Calu3 (cell line): ENCODE results near the gene PPP2R1B. TPM values are rescaled to one million over a fixed set of nuclear protein-coding genes. Genes with fewer than 3 reads are reported as not detected.
"Not testable (repeated sequence)": the region's sequence is repeated elsewhere in the genome, so short reads cannot be mapped to it uniquely, and the experiment has no call there.

Source experiments
- BruUV-seq: library from RNA; stranded (reverse); fragments of 400-500 nt; replicated peaks from 2 replicates; lab custom pipeline; 2021; lab: Mats Ljungman, UMichigan
- CTCF ChIA-PET: fragments of 300-600 bp; sonication (Branson Sonifier 250); formaldehyde crosslinking; loops from one replicate; lab custom pipeline; 2022; ENCODE audit warnings: antibody characterized with exemption; lab: Charles Lee
- DNase-seq: peaks from one replicate; pipeline ENCODE4 v3.0.0; 2022
- H3K27ac Mint-ChIP-seq: one replicate; pipeline ENCODE4 v1.8.0; 2022; ENCODE audit warnings: mixed read lengths; ENCODE audit not compliant: unreplicated experiment
- H3K27me3 Mint-ChIP-seq: one replicate; pipeline ENCODE4 v1.8.0; 2022; ENCODE audit warnings: mixed read lengths; ENCODE audit not compliant: unreplicated experiment
- H3K36me3 Mint-ChIP-seq: one replicate; pipeline ENCODE4 v1.8.0; 2022; ENCODE audit warnings: mild to moderate bottlenecking, moderate library complexity, mixed read lengths; ENCODE audit not compliant: insufficient read depth, unreplicated experiment
- H3K4me1 Mint-ChIP-seq: one replicate; pipeline ENCODE4 v1.8.0; 2022; ENCODE audit warnings: mild to moderate bottlenecking, low read depth, mixed read lengths; ENCODE audit not compliant: unreplicated experiment
- H3K4me3 Mint-ChIP-seq: one replicate; pipeline ENCODE4 v1.8.0; 2022; ENCODE audit warnings: mild to moderate bottlenecking, low read depth, moderate library complexity, mixed read lengths; ENCODE audit not compliant: unreplicated experiment
- H3K9me3 Mint-ChIP-seq: one replicate; pipeline ENCODE4 v1.8.0; 2022; ENCODE audit warnings: low read depth, mixed read lengths; ENCODE audit not compliant: unreplicated experiment
- intact Hi-C: fragments of 100-400 bp; cut with micrococcal nuclease; formaldehyde crosslinking; loops from one replicate; pipeline ENCODE4 v1.10.0; 2022; ENCODE audit not compliant: unreplicated experiment
- total RNA-seq: library from RNA; stranded (reverse); gene quantifications from 2 replicates; pipeline ENCODE4 v1.2.3, GENCODE V29; 2022
- TF ChIP-seq, protein P1 (sequence below): fragments of 200-600 bp; IDR thresholded peaks from one replicate; pipeline ENCODE4 v1.8.0; 2022; ENCODE audit warnings: antibody characterized with exemption; ENCODE audit not compliant: unreplicated experiment

PPP2R1B gene
- total RNA-seq, 1 experiment from 2014 or later, result 24.0 TPM

- CTCF ChIA-PET, result no interaction called here
- Mint-ChIP-seq H3K27ac (no peak overlapping the region), H3K9me3 (no peaks in the 10 kb centered on the region), H3K36me3 (no peaks in the 10 kb centered on the region), H3K27me3 (no peaks in the 10 kb centered on the region), H3K4me1 (no peaks in the 10 kb centered on the region), H3K4me3 (no peak overlapping the region)
- DNase-seq, result no peak
- intact Hi-C loops, result no loop called here
- TF ChIP-seq, protein P1, sequence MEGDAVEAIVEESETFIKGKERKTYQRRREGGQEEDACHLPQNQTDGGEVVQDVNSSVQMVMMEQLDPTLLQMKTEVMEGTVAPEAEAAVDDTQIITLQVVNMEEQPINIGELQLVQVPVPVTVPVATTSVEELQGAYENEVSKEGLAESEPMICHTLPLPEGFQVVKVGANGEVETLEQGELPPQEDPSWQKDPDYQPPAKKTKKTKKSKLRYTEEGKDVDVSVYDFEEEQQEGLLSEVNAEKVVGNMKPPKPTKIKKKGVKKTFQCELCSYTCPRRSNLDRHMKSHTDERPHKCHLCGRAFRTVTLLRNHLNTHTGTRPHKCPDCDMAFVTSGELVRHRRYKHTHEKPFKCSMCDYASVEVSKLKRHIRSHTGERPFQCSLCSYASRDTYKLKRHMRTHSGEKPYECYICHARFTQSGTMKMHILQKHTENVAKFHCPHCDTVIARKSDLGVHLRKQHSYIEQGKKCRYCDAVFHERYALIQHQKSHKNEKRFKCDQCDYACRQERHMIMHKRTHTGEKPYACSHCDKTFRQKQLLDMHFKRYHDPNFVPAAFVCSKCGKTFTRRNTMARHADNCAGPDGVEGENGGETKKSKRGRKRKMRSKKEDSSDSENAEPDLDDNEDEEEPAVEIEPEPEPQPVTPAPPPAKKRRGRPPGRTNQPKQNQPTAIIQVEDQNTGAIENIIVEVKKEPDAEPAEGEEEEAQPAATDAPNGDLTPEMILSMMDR, result no peak
- no TSS peak for BruUV-seq
Measured at GRCh38 chr11:111785076-111785475, 18.9 kb upstream of the PPP2R1B start.

DNA sequence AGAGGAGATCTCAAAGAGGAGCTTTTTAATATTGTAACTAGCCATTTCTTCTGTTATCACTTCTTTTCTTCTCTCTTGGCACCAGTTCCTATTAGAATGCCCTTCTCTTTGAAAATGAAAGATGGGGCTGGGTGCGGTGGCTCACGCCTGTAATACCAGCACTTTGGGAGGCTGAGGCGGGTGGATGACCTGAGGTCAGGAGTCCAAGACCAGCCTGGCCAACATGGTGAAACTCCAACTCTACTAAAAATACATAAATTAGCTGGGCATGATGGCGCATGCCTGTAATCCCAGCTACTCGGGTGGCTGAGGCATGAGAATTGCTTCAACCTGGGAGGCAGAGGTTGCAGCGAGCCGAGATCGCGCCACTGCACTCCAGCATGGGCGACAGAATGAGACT lies 18.1 kb upstream of the PPP2R1B start:
- H3K27me3 Mint-ChIP-seq, intact Hi-C loops, H3K27ac Mint-ChIP-seq, CTCF ChIA-PET, H3K9me3 Mint-ChIP-seq, H3K4me3 Mint-ChIP-seq, H3K4me1 Mint-ChIP-seq, DNase-seq, BruUV-seq, H3K36me3 Mint-ChIP-seq: not testable (repeated sequence)

DNA sequence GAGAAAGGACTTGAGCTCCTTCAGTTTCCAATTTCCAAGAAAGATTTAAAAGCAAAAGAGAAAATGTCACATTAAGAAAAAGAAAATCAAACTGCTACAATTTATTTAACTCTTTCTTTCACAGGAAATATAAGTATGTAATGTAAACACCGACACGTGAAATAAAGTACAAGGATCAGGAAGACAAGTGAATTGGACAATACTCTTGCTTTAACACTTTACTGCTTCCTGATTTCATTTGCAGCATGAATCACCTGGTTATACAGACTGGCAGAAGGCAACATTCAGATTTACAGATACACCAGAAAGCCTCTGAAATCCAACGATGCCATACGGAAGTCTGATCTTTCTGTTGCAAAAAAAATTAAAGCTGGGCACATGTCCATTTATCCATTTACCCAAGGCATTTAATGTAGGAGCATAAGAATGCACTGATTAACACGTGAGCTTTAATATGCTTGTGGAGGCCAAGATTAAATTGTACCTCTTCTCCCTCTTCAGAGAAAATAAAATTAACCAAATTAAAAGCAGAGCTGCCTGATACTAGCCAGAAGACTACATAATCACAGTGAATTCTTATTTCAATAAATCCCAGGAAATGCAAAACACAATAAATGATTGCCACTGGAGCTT lies 16.0 kb upstream of the PPP2R1B start:
- intact Hi-C loops, result no loop called here
- BruUV-seq, result no TSS peak
- no peaks in the 10 kb centered on the region for H3K36me3 Mint-ChIP-seq
- no peaks in the 10 kb centered on the region for H3K27me3 Mint-ChIP-seq
- no peak overlapping the region for H3K4me3 Mint-ChIP-seq
- CTCF ChIA-PET, result no interaction called here
- H3K4me1 Mint-ChIP-seq, result peaks cover 13% of the 10 kb centered on the region
- H3K9me3 Mint-ChIP-seq, result no peaks in the 10 kb centered on the region
- no peak overlapping the region for H3K27ac Mint-ChIP-seq
- no peak for DNase-seq
- TF ChIP-seq, protein P1, result no peak

DNA sequence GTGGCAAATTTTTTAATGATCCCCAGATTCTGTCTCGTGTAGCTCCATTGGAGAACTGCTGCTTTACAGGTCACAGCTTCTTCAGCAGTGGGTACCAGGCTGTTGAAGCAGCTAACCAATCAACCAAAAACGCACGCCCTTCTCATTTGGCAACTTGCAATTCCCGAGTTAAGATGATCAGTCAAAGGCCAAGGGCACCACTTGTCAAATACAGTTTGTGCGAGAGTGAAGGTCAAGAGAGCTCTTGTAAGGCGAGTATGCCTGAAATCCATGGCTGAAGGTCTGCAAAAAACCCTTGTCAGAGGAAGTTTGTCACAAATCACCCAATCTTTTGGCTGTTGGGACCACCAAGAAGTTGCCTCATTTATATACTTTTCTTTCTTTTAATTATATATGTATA lies 12.9 kb upstream of the PPP2R1B start:
- TF ChIP-seq, protein P1, result no peak
- intact Hi-C loops, result loop anchor here (5.0 to 10.0 kb wide), 2 partner anchors 192 to 324 kb away; no protein-coding TSS in a partner anchor
- CTCF ChIA-PET, result interaction anchor here (0.7 kb wide), 1 partner anchor 13 kb away, joined by 3 read pairs; the partner anchor contains the start of gene PPP2R1B
- Mint-ChIP-seq H3K9me3 (no peaks in the 10 kb centered on the region), H3K4me3 (no peak overlapping the region), H3K27ac (no peak overlapping the region), H3K36me3 (no peaks in the 10 kb centered on the region), H3K4me1 (peaks cover 15% of the 10 kb centered on the region), H3K27me3 (no peaks in the 10 kb centered on the region)
- BruUV-seq, result no TSS peak
- no peak for DNase-seq

GRCh38 chr11:111778047-111778558 lies 11.9 kb upstream of the PPP2R1B start:
- Mint-ChIP-seq H3K4me1 (peaks cover 15% of the 10 kb centered on the region), H3K36me3 (no peaks in the 10 kb centered on the region), H3K4me3 (no peak overlapping the region), H3K9me3 (no peaks in the 10 kb centered on the region), H3K27me3 (no peaks in the 10 kb centered on the region), H3K27ac (no peak overlapping the region)
- CTCF ChIA-PET, result interaction anchor here (0.7 to 2.4 kb wide), 5 partner anchors 56 to 212 kb away, joined by 3 to 6 read pairs (median 4); partner anchors contain the start of gene SIK2
- no TSS peak for BruUV-seq
- no peak for DNase-seq
- intact Hi-C loops, result loop anchor here (5.0 to 10.0 kb wide), 2 partner anchors 191 to 323 kb away; no protein-coding TSS in a partner anchor
- TF ChIP-seq, protein P1, result no peak
